GM13977 (cell line): Measurements from ENCODE around the gene CLDN9.

Source experiments
- DNase-seq: peaks from one replicate; pipeline ENCODE4 v3.0.0; 2012; ENCODE audit warnings: low spot score
- in situ Hi-C: fragments of 300-500 bp; cut with MboI; formaldehyde crosslinking; loops from one replicate; pipeline ENCODE4 v1.12.0; 2022; ENCODE audit warnings: low sequenced_read_pairs, low pct_unique_long_range_greater_than_20kb, mixed read lengths, inconsistent platforms; ENCODE audit not compliant: unreplicated experiment
- TF ChIP-seq, protein P1 (sequence below): IDR thresholded peaks from 2 replicates; pipeline ENCODE4 v1.5.1; 2012; ENCODE audit warnings: mild to moderate bottlenecking, control low read depth; ENCODE audit not compliant: insufficient read depth; ENCODE audit errors: extremely low read depth, missing control alignments

Gene CLDN9

DNA sequence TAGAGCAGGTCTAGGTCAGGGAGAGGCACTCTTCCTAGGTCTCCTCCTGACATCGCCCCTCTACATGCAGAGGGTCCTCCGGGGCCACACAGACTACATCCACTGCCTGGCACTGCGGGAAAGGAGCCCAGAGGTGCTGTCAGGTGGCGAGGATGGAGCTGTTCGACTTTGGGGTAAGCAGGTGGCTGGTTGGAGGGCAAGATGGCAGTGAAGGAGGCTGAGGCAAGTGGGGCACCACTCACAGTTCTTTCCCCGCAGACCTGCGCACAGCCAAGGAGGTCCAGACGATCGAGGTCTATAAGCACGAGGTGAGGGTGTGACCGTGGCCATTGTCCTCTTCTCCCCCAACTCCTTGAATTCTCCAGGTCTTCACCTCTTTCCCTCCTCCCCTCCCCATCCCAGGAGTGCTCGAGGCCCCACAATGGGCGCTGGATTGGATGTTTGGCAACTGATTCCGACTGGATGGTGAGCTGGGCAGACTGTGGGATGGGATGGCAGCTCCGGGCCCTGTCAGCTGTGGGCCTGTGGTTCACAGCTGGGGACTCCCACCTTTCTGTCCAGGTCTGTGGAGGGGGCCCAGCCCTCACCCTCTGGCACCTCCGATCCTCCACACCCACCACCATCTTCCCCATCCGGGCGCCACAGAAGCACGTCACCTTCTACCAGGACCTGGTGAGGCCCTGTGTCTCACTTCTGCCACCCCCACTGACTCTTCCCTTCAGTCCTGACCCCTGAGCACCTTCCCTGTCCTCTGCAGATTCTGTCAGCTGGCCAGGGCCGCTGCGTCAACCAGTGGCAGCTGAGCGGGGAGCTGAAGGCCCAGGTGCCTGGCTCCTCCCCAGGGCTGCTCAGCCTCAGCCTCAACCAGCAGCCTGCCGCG is 14.1 kb downstream of the CLDN9 start:
- no peak for DNase-seq
- TF ChIP-seq, protein P1, sequence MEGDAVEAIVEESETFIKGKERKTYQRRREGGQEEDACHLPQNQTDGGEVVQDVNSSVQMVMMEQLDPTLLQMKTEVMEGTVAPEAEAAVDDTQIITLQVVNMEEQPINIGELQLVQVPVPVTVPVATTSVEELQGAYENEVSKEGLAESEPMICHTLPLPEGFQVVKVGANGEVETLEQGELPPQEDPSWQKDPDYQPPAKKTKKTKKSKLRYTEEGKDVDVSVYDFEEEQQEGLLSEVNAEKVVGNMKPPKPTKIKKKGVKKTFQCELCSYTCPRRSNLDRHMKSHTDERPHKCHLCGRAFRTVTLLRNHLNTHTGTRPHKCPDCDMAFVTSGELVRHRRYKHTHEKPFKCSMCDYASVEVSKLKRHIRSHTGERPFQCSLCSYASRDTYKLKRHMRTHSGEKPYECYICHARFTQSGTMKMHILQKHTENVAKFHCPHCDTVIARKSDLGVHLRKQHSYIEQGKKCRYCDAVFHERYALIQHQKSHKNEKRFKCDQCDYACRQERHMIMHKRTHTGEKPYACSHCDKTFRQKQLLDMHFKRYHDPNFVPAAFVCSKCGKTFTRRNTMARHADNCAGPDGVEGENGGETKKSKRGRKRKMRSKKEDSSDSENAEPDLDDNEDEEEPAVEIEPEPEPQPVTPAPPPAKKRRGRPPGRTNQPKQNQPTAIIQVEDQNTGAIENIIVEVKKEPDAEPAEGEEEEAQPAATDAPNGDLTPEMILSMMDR: no peak

GRCh38 chr16:3027489-3027795 is 14.7 kb downstream of the CLDN9 start:
- TF ChIP-seq, protein P1: no peak
- no peak for DNase-seq
- in situ Hi-C loops: no loop called here

More for the DNA sequence above, 14.1 kb downstream of the CLDN9 start:
- in situ Hi-C loops: no loop called here

- in situ Hi-C loops: no loop called here
- TF ChIP-seq, protein P1: peak; percentile 94
- peak; percentile 97 for DNase-seq
These were observed 15.4 kb downstream of the CLDN9 start for GRCh38 chr16:3027983-3028715.

DNA sequence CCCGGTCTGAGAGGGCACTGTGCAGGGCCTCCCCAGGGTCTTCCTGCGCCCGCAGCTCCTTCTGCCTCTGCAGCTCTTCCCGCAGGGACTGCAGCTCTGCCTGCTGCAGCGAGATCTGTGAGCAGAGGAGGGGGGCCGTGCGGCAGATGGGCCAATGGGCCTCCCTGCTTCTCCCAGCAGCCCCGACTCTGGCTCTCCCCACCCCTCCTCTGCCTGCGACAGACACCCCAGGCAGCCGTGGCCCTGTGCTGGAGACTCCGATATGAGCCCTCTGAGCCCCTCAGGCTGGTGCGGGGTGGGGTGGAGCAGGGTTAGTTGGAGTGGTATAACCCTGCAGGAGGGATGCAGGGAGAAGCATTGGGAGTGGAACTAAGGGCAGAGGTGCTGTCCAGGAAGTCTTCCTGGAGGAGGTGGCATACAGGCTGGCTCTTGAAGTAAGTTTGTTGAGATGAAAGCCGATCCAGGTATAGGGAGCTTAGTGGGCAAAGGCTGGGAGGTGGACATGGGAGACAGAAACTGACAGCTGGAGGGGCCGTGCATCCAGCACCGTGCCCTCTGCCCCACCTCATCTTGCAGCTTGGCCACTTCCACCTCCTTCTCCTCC is 16.1 kb downstream of the CLDN9 start:
- in situ Hi-C loops: no loop called here
- DNase-seq: no peak
- TF ChIP-seq, protein P1: no peak

- peak; percentile 65 for DNase-seq
- in situ Hi-C loops: no loop called here
- TF ChIP-seq, protein P1: no peak
These were observed 16.9 kb downstream of the CLDN9 start for GRCh38 chr16:3029491-3030221.
